Measurements from ENCODE around the gene LCN6. TPM values are rescaled to one million over a fixed set of nuclear protein-coding genes. Genes with fewer than 3 reads are reported as not detected.

The LCN6 gene
- total and polyA plus RNA-seq, 9 of the 15 experiments (the other 6 are each of a cell fraction or from before 2014, with no cell fraction given): 0.10 to 0.45 (median 0.37) TPM; not detected in 5

- TF ChIP-seq ARID4B (CRISPR knock-in tag; IDR thresholded peaks at IDR 0.05): no peak
- TF ChIP-seq HNRNPH1 (optimal IDR thresholded peaks at IDR 0.05; ENCODE audit: low read depth, low read length): no peak
- TF ChIP-seq CREM (IDR thresholded peaks at IDR 0.05; ENCODE audit: low read depth): no peak
- no peak for TF ChIP-seq ZNF436 (CRISPR knock-in tag; IDR thresholded peaks at IDR 0.05)
- no peak for TF ChIP-seq ZNF785 (CRISPR knock-in tag; IDR thresholded peaks at IDR 0.05)
- no peak for TF ChIP-seq MAX (CRISPR knock-in tag; IDR thresholded peaks at IDR 0.05)
- TF ChIP-seq ZNF764 (CRISPR knock-in tag; IDR thresholded peaks at IDR 0.05; ENCODE audit: low read depth): no peak
- TF ChIP-seq ELF2 (CRISPR knock-in tag; IDR thresholded peaks at IDR 0.05): no peak
- TF ChIP-seq, protein P1, sequence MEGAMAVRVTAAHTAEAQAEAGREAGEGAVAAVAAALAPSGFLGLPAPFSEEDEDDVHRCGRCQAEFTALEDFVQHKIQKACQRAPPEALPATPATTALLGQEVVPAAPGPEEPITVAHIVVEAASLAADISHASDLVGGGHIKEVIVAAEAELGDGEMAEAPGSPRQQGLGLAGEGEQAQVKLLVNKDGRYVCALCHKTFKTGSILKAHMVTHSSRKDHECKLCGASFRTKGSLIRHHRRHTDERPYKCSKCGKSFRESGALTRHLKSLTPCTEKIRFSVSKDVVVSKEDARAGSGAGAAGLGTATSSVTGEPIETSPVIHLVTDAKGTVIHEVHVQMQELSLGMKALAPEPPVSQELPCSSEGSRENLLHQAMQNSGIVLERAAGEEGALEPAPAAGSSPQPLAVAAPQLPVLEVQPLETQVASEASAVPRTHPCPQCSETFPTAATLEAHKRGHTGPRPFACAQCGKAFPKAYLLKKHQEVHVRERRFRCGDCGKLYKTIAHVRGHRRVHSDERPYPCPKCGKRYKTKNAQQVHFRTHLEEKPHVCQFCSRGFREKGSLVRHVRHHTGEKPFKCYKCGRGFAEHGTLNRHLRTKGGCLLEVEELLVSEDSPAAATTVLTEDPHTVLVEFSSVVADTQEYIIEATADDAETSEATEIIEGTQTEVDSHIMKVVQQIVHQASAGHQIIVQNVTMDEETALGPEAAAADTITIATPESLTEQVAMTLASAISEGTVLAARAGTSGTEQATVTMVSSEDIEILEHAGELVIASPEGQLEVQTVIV (CRISPR knock-in tag; IDR thresholded peaks at IDR 0.05; ENCODE audit: borderline replicate concordance): no peak
- TF ChIP-seq RBBP5 (IDR thresholded peaks at IDR 0.05; ENCODE audit: borderline replicate concordance, insufficient read depth, low read length, poor library complexity, severe bottlenecking): peak; percentile 32
- TF ChIP-seq CBX1 (IDR thresholded peaks at IDR 0.05; ENCODE audit: low read depth): 0 out of 2 replicates have a peak, but pooled peaks have one; percentile 8
- TF ChIP-seq HDAC1 (IDR thresholded peaks at IDR 0.05): no peak; a peak in 1 of 4 replicates
- no peak for TF ChIP-seq NBN (IDR thresholded peaks at IDR 0.05; ENCODE audit: low read depth)
- TF ChIP-seq HINFP (tag; conservative IDR thresholded peaks at IDR 0.05; ENCODE audit: low read depth): no peak
- TF ChIP-seq ZNF740 (CRISPR knock-in tag; IDR thresholded peaks at IDR 0.05): no peak
- no peak for TF ChIP-seq ZNF740 (tag; IDR thresholded peaks at IDR 0.05)
- no peak for TF ChIP-seq FOXA3 (CRISPR knock-in tag; conservative IDR thresholded peaks at IDR 0.05 in 1 of 2, IDR thresholded peaks at IDR 0.05 in 1 of 2)
- no peak for TF ChIP-seq ILF3 (IDR thresholded peaks at IDR 0.05; ENCODE audit: borderline replicate concordance)
These were observed 19.7 kb downstream of the LCN6 start (continued) for GRCh38 chr9:136728548-136729123.

Measured in K562 (cell line).